Upper lobe of right lung (tissue), 1 donor: ENCODE measurements around the gene PFDN6. TPM values are rescaled to one million over a fixed set of nuclear protein-coding genes. Genes with fewer than 3 reads are reported as not detected.

Experiments
- ATAC-seq: fragments of 200-7000 bp; cut with Tn5 transposase; one replicate; pipeline ENCODE4 v1.9.1; 2020; ENCODE audit warnings: mild to moderate bottlenecking, moderate library complexity
- DNase-seq: peaks from one replicate; pipeline ENCODE4 v3.0.0-alpha.2; 2020
- H3K27ac ChIP-seq: fragments of 200-600 bp; one replicate; pipeline ENCODE4 v1.8.0; 2022
- H3K27me3 ChIP-seq: fragments of 200-600 bp; one replicate; pipeline ENCODE4 v1.8.0; 2022; ENCODE audit warnings: mild to moderate bottlenecking
- H3K36me3 ChIP-seq: fragments of 200-600 bp; one replicate; pipeline ENCODE4 v1.8.0; 2022
- H3K4me1 ChIP-seq: fragments of 200-600 bp; one replicate; pipeline ENCODE4 v1.8.0; 2022
- H3K4me3 ChIP-seq: fragments of 200-600 bp; one replicate; pipeline ENCODE4 v1.8.0; 2022; ENCODE audit warnings: mild to moderate bottlenecking
- H3K9me3 ChIP-seq: fragments of 200-600 bp; one replicate; pipeline ENCODE4 v1.8.0; 2022
- CTCF ChIP-seq: fragments of 200-600 bp; IDR thresholded peaks from one replicate; pipeline ENCODE4 v1.8.0; 2022; ENCODE audit warnings: antibody characterized with exemption
- intact Hi-C: fragments of 100-400 bp; cut with DNase I; formaldehyde crosslinking; loops from one replicate; pipeline ENCODE4 v1.11.0; 2022
- total RNA-seq: library from RNA; stranded (reverse); fragmentation: NEBNext Ultra II Directional; extraction: Animal tissue kit (Norgen Biotek cat#: 25700); gene quantifications from one replicate; pipeline ENCODE4 v1.2.1, GENCODE V29; 2021
- donor health status: DM: no; HTN: yes; CAD: no; lungs with severe emphysema.

Gene PFDN6
- total RNA-seq, 1 donor from 2014 or later: 39.3 TPM

- Histone ChIP-seq H3K4me3 (no peak overlapping the region), H3K27ac (no peak overlapping the region), H3K4me1 (peaks cover 24% of the 10 kb centered on the region), H3K27me3 (no peaks in the 10 kb centered on the region), H3K9me3 (no peaks in the 10 kb centered on the region), H3K36me3 (peaks cover 49% of the 10 kb centered on the region)
- intact Hi-C loops: no loop called here
- DNase-seq (no peak), ATAC-seq (no peak)
- no peak for TF ChIP-seq CTCF
These were observed 12.5 kb downstream of the PFDN6 start for GRCh38 chr6:33301877-33302276.

GRCh38 chr6:33304216-33304615 lies 14.8 kb downstream of the PFDN6 start:
- no peak for DNase-seq
- H3K4me1 ChIP-seq: peaks cover 17% of the 10 kb centered on the region
- TF ChIP-seq CTCF: no peak
- H3K9me3 ChIP-seq: no peaks in the 10 kb centered on the region
- no peak overlapping the region for H3K4me3 ChIP-seq
- H3K27ac ChIP-seq: no peak overlapping the region
- no peak for ATAC-seq
- H3K36me3 ChIP-seq: peaks cover 61% of the 10 kb centered on the region
- H3K27me3 ChIP-seq: no peaks in the 10 kb centered on the region
- intact Hi-C loops: no loop called here

- DNase-seq (no peak), ATAC-seq (no peak)
- peaks cover 67% of the 10 kb centered on the region for H3K36me3 ChIP-seq
- no peak for TF ChIP-seq CTCF
- no peaks in the 10 kb centered on the region for H3K9me3 ChIP-seq
- H3K27me3 ChIP-seq: no peaks in the 10 kb centered on the region
- intact Hi-C loops: no loop called here
- peaks cover 15% of the 10 kb centered on the region for H3K4me1 ChIP-seq
- no peak overlapping the region for H3K27ac ChIP-seq
- no peak overlapping the region for H3K4me3 ChIP-seq
These were observed 15.7 kb downstream of the PFDN6 start for GRCh38 chr6:33305052-33305451.

- DNase-seq: no peak
- Histone ChIP-seq H3K4me1 (peaks cover 12% of the 10 kb centered on the region), H3K27me3 (no peaks in the 10 kb centered on the region), H3K27ac (no peak overlapping the region), H3K36me3 (peaks cover 77% of the 10 kb centered on the region), H3K9me3 (no peaks in the 10 kb centered on the region), H3K4me3 (no peak overlapping the region)
- no peak for TF ChIP-seq CTCF
- ATAC-seq: no peak
- intact Hi-C loops: no loop called here
These were observed 17.0 kb downstream of the PFDN6 start for GRCh38 chr6:33306356-33306755.

GRCh38 chr6:33312361-33313104 lies 23.1 kb downstream of the PFDN6 start:
- H3K27ac ChIP-seq: peak overlapping the region; percentile 99
- H3K36me3 ChIP-seq: peaks cover 31% of the 10 kb centered on the region
- DNase-seq (peak; percentile 88), ATAC-seq (peak; percentile 54)
- peaks cover 37% of the 10 kb centered on the region for H3K4me1 ChIP-seq
- intact Hi-C loops: no loop called here
- H3K4me3 ChIP-seq: peak overlapping the region; percentile 92
- H3K27me3 ChIP-seq: no peaks in the 10 kb centered on the region
- no peaks in the 10 kb centered on the region for H3K9me3 ChIP-seq
- TF ChIP-seq CTCF: no peak
